AG09309 (cell line): ENCODE measurements around the gene IQUB.
"Not testable (repeated sequence)": the region's sequence is repeated elsewhere in the genome, so short reads cannot be mapped to it uniquely, and the experiment has no call there.

Source experiments
- DNase-seq: peaks from one replicate; pipeline ENCODE4 v3.0.0-alpha.2; 2010; ENCODE audit warnings: low read depth
- H3K4me3 ChIP-seq: 2 replicates; pipeline ENCODE4 v1.5.1; 2011; ENCODE audit warnings: mild to moderate bottlenecking, low read depth, low read length, moderate library complexity; ENCODE audit not compliant: control insufficient read depth
- CTCF ChIP-seq: IDR thresholded peaks from 2 replicates; pipeline ENCODE4 v1.5.1; 2011; ENCODE audit warnings: mild to moderate bottlenecking, low read depth, low read length, inconsistent platforms; ENCODE audit not compliant: insufficient read depth, control insufficient read depth; ENCODE audit errors: missing control alignments

The IQUB gene

DNA sequence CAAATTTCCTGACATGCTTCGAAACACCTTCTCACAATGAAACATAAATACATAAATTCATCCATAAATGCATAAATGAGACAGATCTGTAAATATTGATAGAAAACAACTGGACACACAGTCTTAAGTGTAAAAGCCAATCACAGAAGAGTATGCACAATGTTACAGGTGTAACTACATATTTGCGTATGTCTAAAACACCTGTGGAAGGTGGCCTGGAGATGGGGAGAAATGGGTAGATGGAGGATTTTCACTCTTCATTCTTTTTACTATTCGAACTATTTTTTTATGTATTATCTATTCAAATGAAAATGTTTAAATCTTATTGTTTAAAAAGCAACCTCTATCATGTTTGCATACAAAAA is 860 bp downstream of the IQUB start:
- H3K4me3 ChIP-seq: no peak overlapping the region
- no peak for TF ChIP-seq CTCF
- DNase-seq: no peak

GRCh38 chr7:123532788-123533552 is 1.4 kb downstream of the IQUB start:
- not testable (repeated sequence) for DNase-seq
- H3K4me3 ChIP-seq: peak overlapping the region; percentile 25

DNA sequence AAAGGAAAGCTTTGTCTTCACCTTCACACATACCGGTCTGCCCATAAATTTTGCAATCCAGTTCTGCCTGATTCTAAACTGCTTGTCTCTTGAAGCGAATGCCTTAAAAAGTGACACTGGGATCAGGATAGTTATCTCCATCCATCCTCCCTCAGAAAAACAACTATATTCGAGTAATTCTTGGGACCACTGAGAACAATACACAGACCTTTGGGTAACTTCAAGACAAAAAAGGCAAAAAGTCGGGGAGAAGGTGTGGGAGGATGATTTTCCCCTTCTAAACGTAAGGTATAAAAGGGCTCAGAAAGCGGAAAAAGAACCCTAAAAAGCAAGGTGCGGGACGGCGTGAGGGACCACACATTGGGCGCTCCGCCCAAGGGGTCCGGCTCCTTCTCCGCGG is 2.1 kb downstream of the IQUB start:
- H3K4me3 ChIP-seq, DNase-seq: not testable (repeated sequence)

- H3K4me3 ChIP-seq, DNase-seq: not testable (repeated sequence)
These were observed 4.3 kb downstream of the IQUB start for GRCh38 chr7:123530035-123530591.

GRCh38 chr7:123528265-123528664 is 6.1 kb downstream of the IQUB start:
- TF ChIP-seq CTCF: no peak
- no peak for DNase-seq
- no peak overlapping the region for H3K4me3 ChIP-seq

GRCh38 chr7:123527712-123528225 is 6.6 kb downstream of the IQUB start:
- H3K4me3 ChIP-seq, DNase-seq: not testable (repeated sequence)

- not testable (repeated sequence) for H3K4me3 ChIP-seq, DNase-seq
These were observed 7.9 kb downstream of the IQUB start for GRCh38 chr7:123526533-123526932.

DNA sequence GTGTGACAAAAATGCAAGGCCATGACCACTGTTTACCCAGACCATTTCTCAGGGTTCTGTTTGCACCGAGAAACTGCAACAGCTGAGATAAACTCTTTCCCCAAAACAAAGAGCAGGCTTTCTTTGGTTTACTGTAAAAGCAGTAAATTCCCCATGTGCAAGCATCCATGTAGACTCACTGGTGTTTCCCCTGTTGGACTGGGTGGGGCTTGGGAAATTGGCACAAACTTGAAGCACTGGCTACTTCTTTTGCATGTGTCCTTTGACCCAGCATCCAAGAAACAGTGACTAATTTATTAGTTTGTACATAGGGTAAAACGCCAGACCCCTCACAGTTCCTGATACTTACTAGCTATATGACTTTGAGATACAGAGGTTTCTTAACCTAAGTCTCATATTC is 12.3 kb downstream of the IQUB start:
- DNase-seq: no peak
- H3K4me3 ChIP-seq: no peak overlapping the region
- no peak for TF ChIP-seq CTCF

GRCh38 chr7:123505221-123505620 is 29.2 kb downstream of the IQUB start:
- no peak for TF ChIP-seq CTCF
- DNase-seq: no peak
- no peak overlapping the region for H3K4me3 ChIP-seq
